Activated naive CD8-positive, alpha-beta T cell treated with anti-CD3 and anti-CD28 coated beads, Interleukin-2, amount 50 U/mL, for 24 hours (primary cell): ENCODE measurements around the gene BBS2.
"Not testable (repeated sequence)": the region's sequence is repeated elsewhere in the genome, so short reads cannot be mapped to it uniquely, and the experiment has no call there.

Source experiments
- ATAC-seq: fragments of 150-1000 bp; cut with Tn5 transposase; one replicate; pipeline ENCODE4 v1.10.0; 2021
- DNase-seq: peaks from one replicate; pipeline ENCODE4 v3.0.0; 2021
- H3K27ac Mint-ChIP-seq: one replicate; pipeline ENCODE4 v1.8.0; 2021; ENCODE audit warnings: mild to moderate bottlenecking, mixed read lengths
- H3K27me3 Mint-ChIP-seq: one replicate; pipeline ENCODE4 v1.8.0; 2021; ENCODE audit warnings: mixed read lengths
- H3K36me3 Mint-ChIP-seq: one replicate; pipeline ENCODE4 v1.8.0; 2021; ENCODE audit warnings: low read depth, mixed read lengths
- H3K4me1 Mint-ChIP-seq: one replicate; pipeline ENCODE4 v1.8.0; 2021; ENCODE audit warnings: mixed read lengths
- H3K4me3 Mint-ChIP-seq: one replicate; pipeline ENCODE4 v1.8.0; 2021; ENCODE audit warnings: mild to moderate bottlenecking, moderate library complexity, mixed read lengths
- H3K9me3 Mint-ChIP-seq: one replicate; pipeline ENCODE4 v1.8.0; 2021; ENCODE audit warnings: mixed read lengths

The BBS2 gene

DNA sequence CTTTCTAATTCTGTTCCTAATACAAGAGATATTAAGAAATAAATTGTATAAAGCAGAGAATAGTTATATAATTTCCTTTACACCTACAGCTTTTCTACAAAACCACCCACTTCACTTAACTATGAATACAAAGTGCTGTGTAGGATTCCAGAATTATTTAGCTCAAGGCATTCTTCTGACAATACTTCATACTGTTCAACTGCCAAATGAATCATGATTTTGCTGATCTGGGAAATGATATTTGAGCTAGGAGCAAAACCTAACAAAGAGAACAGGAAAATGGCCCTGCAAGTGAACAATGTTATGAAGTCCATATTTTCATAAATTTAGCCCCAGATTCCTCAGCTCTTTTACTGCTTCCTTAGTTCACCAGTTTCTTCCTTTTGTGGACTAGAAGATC, 12.9 kb downstream of the BBS2 start:
- Mint-ChIP-seq H3K27me3 (no peaks in the 10 kb centered on the region), H3K9me3 (no peaks in the 10 kb centered on the region), H3K36me3 (peaks cover 20% of the 10 kb centered on the region), H3K27ac (no peak overlapping the region), H3K4me1 (no peaks in the 10 kb centered on the region), H3K4me3 (no peak overlapping the region)
- ATAC-seq (no peak), DNase-seq (no peak)

DNA sequence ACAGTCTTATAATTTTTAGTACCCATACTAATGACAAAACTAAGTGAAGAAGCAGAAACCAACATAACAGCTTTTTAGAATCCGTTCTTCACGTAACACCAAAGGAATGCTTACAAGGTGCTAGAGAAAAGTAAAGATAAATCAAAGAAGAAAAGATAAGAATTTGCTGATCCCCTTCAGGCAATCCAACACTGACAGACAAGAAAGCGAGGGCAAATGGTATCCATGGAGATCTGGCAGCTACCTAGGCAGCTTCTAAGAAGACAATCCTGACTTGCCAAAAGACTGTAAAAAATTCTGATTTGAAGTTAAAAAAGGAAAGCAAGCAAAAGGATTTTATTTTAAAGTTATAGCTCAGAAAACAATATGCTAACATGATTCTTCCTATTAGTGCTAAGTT, 14.6 kb downstream of the BBS2 start:
- Mint-ChIP-seq H3K36me3 (peaks cover 24% of the 10 kb centered on the region), H3K27me3 (no peaks in the 10 kb centered on the region), H3K4me3 (no peak overlapping the region), H3K9me3 (no peaks in the 10 kb centered on the region), H3K27ac (no peak overlapping the region), H3K4me1 (peaks cover 8% of the 10 kb centered on the region)
- DNase-seq (no peak), ATAC-seq (no peak)

DNA sequence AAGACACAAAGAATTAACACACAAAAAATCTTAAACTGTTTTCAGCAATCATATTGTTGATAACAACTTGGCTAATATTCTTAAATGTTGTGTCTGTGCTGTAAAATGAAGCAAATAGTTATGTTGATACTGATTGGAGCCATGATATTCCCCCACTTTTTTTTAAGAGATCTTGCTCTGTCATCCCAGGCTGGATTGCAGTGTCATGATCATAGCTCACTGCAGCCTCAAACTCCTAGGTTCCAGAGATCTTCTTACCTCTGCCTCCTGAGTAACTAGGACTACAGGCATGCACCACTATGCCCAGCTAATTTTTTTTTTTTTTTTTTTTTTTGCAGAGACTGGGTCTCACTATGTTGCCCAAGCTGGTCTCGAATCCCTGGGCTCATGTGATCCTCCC, 26.0 kb downstream of the BBS2 start:
- peaks cover 15% of the 10 kb centered on the region for H3K36me3 Mint-ChIP-seq
- H3K27me3 Mint-ChIP-seq, result no peaks in the 10 kb centered on the region
- no peaks in the 10 kb centered on the region for H3K9me3 Mint-ChIP-seq
- H3K27ac Mint-ChIP-seq, result no peak overlapping the region
- peaks cover 4% of the 10 kb centered on the region for H3K4me1 Mint-ChIP-seq
- no peak overlapping the region for H3K4me3 Mint-ChIP-seq
- ATAC-seq (no peak), DNase-seq (no peak)

DNA sequence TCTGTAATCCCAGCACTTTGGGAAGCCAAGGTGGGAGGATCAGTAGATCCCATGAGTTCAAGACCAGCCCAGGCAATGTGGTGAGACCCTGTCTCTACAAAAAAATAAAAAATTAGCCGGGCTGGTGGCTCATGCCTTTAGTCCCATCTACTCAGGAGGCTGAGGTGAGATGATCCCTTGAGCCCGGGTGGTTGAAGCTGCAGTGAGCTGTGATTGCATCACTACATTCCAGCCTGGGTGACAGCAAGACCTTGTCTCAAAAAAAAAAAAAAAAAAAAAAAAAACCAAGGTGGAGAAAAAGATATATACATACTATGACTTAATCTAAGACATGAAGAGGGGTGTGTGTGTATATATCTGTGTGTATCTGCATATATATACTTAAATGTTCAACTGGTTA, 26.7 kb downstream of the BBS2 start:
- DNase-seq (no peak), ATAC-seq (no peak)
- Mint-ChIP-seq H3K27ac (no peak overlapping the region), H3K27me3 (no peaks in the 10 kb centered on the region), H3K4me3 (no peak overlapping the region), H3K9me3 (no peaks in the 10 kb centered on the region), H3K36me3 (peaks cover 12% of the 10 kb centered on the region), H3K4me1 (peaks cover 4% of the 10 kb centered on the region)

DNA sequence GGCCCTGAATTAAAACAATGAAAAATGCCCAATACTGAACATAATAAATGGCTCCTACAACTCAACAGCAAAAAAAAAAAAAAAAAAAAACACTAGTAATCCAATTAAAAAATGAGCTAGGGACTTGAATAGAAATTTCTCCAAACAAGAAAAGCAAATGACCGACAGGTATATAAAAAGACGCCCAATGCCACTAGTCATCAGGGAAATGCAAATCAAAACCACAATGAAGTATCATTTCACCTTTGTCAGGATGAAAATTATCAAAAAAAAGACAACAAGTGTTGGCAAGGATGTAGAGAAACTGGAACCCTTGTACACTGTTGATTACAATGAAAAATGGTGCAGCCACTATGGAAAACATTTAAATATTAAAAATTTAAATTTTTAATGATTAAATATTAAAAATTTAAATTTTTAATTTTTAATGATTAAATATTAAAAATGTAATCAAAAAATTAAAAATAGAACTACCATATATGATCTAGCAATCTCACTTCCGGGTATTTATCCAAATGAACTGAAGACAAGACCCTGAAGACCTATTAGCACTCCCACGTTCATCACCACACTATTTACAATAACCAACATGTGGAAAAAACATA, 28.1 kb downstream of the BBS2 start:
- Mint-ChIP-seq H3K27ac (no peak overlapping the region), H3K4me3 (no peak overlapping the region), H3K9me3 (no peaks in the 10 kb centered on the region), H3K36me3 (peaks cover 7% of the 10 kb centered on the region), H3K27me3 (no peaks in the 10 kb centered on the region), H3K4me1 (peaks cover 4% of the 10 kb centered on the region)
- DNase-seq, result no peak
- ATAC-seq, result no peak

DNA sequence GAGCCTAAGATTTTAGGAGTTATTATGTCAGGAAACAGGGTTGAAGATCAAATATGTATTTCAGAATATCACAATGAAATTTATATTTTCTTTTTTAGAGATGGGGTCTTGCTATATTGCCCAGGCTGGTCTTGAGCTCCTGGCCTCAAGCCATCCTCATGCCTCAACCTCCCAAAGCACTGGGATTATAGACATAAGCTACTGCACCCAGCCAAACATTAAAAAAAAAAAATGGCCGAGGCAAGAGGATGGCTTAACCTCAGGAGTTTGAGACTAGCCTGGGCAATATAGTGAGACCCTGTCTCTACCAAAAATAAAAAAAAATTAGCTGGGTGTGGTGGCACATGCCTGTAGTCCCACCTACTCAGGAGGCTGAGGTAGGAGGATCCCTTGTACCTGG, 31.0 kb downstream of the BBS2 start:
- not testable (repeated sequence) for H3K27ac Mint-ChIP-seq, H3K4me3 Mint-ChIP-seq, H3K9me3 Mint-ChIP-seq, DNase-seq, H3K4me1 Mint-ChIP-seq, ATAC-seq, H3K27me3 Mint-ChIP-seq
- H3K36me3 Mint-ChIP-seq, result peaks cover 15% of the 10 kb centered on the region

DNA sequence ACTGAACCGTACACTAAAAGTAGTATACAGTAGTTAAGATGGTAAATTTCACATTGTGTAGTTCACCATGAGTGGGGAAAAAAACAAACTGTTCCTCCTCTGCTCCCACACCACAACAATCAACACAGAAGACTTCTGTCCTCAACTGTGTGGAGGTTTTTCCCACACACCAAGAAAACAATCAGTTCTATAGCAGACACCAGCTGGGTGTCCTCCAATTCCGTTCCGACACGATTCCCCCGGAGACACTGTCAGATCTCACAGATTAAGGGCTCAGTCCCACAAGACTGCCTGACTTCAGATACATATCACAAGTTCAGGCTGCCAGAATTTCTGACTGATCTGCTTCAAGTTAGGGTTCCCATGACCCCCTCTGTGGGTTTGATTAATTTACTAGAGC, 31.8 kb downstream of the BBS2 start:
- Mint-ChIP-seq H3K4me1 (peaks cover 4% of the 10 kb centered on the region), H3K9me3 (peaks cover 4% of the 10 kb centered on the region), H3K27me3 (no peaks in the 10 kb centered on the region), H3K4me3 (no peak overlapping the region), H3K27ac (no peak overlapping the region), H3K36me3 (peaks cover 17% of the 10 kb centered on the region)
- ATAC-seq, result no peak
- no peak for DNase-seq

DNA sequence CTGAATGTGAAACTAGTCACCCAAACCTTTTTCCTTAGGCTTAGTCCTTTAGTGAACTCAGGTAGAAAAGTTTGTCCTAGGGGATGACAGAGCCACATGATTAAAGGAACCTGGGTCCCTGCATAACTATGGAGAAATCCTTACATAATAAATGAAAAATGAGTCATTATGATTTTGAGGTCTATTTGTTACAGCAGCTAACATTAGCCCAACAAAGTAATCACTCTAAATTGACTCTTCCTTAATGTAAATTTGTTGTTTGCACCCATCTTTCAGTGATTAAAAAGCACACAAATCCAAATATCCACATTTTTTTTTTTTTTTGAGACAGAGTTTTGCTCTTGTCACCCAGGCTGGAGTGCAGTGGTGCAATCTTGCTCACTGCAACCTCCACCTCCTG, 36.4 kb downstream of the BBS2 start:
- no peak for ATAC-seq
- peaks cover 4% of the 10 kb centered on the region for H3K9me3 Mint-ChIP-seq
- peaks cover 21% of the 10 kb centered on the region for H3K36me3 Mint-ChIP-seq
- H3K4me3 Mint-ChIP-seq, result no peak overlapping the region
- no peaks in the 10 kb centered on the region for H3K27me3 Mint-ChIP-seq
- DNase-seq, result no peak
- peaks cover 7% of the 10 kb centered on the region for H3K4me1 Mint-ChIP-seq
- no peak overlapping the region for H3K27ac Mint-ChIP-seq

DNA sequence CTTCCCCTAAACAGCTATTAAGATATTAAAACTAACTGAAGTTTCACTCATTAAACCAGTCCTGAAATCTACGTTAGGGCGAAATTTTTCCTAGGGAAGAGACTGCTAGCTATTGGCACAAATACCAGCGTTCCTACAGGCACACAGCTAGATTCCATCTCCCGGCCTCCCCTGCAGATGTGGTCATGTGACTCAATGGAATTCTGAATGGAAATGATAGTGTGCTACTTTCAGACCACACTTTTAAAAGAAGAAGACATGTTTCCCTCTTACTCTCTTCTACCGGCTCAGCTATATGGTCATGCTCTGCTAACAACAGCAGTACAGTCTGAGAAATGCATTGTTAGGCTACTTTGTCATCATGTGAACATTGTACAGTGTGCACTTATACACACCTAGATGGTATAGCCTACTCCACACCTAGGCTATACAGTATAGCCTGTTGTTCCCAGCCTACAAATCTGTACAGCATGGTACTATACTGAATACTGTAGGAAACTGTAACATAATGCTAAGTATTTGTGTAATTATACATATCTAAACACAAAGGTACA, 37.1 kb downstream of the BBS2 start:
- ATAC-seq (no peak), DNase-seq (no peak)
- Mint-ChIP-seq H3K4me1 (peaks cover 11% of the 10 kb centered on the region), H3K4me3 (no peak overlapping the region), H3K27me3 (no peaks in the 10 kb centered on the region), H3K36me3 (peaks cover 22% of the 10 kb centered on the region), H3K27ac (peak overlapping the region; percentile 31), H3K9me3 (peaks cover 4% of the 10 kb centered on the region)

DNA sequence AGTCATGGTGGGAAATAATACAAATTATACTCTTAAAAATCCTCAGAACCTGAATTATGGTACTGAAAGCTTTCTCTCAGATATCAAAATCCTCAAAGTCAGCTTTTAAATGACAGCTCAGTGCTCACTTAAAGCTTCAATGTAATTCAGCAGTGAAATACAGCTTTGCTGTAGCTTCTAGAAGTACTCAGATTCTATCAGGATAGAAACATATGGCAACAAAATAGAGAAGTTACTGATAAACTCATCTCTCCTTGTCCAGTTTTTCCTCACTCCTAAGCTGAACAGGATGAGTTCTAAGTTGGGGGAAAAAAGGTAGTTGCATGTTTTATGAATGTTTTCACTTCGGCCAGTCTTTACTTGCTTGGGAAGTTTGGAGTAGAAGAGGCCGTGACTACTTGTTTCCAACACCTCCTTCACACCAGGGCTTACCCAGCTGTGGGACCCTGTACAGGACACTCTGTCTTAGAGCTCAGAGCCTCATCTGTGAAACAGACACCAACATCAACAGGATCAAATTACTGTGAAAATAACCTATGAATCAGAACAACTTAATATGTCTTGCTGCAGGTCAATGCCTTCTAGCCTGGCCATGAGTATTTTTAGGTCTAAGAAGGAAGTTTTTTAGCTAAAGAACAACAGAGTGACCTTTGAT, 38.2 kb downstream of the BBS2 start:
- Mint-ChIP-seq H3K36me3 (peaks cover 33% of the 10 kb centered on the region), H3K9me3 (peaks cover 3% of the 10 kb centered on the region), H3K4me3 (no peak overlapping the region), H3K4me1 (peaks cover 20% of the 10 kb centered on the region), H3K27me3 (no peaks in the 10 kb centered on the region), H3K27ac (peak overlapping the region; percentile 66)
- no peak for ATAC-seq
- DNase-seq, result no peak

DNA sequence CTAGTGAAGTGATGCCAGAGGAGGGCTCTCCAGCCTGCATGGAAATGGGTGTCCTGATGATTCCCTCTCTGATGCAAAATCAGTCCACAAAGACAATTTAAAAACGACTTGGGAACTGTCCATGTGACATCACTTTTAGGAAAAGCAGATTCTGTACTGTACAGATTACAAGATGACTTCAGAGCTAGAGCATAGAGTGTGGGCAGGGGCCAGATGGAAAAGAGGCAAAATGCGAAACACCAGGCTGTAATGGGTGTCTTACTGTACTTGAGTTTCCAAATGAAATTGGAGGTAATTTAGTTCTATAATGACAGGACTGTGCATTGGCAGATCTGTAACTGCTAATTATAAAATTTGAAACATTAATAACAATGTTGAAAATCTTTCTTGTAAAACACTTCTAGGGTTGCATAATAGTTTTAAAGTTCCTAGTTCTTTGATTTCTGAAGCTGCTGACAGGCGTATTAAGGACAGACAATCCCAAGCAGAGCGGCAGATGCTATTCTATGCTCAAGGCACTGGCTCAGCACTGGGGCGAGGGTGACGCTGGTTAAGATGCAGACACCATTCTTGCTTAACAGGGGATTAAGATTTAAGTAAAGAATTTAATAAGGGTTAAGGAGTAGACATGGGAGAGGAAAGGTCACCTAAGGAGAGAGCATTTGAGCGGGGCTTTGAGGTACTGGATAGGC, 38.9 kb downstream of the BBS2 start:
- Mint-ChIP-seq H3K4me3 (no peak overlapping the region), H3K4me1 (peaks cover 23% of the 10 kb centered on the region), H3K36me3 (peaks cover 37% of the 10 kb centered on the region), H3K9me3 (no peaks in the 10 kb centered on the region), H3K27me3 (no peaks in the 10 kb centered on the region), H3K27ac (no peak overlapping the region)
- no peak for ATAC-seq
- DNase-seq, result no peak

DNA sequence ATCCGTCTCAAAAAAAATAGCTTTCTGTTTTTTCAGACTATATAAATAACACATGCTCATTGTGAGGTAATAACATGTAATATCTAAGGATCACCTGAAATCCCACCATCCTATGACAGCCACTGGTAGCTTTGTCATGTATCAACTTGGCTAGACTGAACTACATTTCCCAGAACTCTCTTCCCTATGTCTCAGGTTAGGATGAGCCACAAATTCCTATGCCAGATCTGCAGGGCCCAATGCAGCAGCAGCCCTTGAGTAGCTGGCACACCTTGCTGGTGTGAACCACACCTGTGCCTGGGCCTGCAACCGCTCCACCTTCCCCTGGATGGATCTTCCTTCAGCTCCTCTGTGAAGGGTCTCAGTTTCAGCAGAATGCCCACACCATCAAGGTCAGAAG, 40.4 kb downstream of the BBS2 start:
- ATAC-seq, result no peak
- no peaks in the 10 kb centered on the region for H3K27me3 Mint-ChIP-seq
- H3K4me1 Mint-ChIP-seq, result peaks cover 23% of the 10 kb centered on the region
- no peak for DNase-seq
- no peak overlapping the region for H3K4me3 Mint-ChIP-seq
- no peaks in the 10 kb centered on the region for H3K9me3 Mint-ChIP-seq
- H3K27ac Mint-ChIP-seq, result peak overlapping the region; percentile 33
- peaks cover 42% of the 10 kb centered on the region for H3K36me3 Mint-ChIP-seq

DNA sequence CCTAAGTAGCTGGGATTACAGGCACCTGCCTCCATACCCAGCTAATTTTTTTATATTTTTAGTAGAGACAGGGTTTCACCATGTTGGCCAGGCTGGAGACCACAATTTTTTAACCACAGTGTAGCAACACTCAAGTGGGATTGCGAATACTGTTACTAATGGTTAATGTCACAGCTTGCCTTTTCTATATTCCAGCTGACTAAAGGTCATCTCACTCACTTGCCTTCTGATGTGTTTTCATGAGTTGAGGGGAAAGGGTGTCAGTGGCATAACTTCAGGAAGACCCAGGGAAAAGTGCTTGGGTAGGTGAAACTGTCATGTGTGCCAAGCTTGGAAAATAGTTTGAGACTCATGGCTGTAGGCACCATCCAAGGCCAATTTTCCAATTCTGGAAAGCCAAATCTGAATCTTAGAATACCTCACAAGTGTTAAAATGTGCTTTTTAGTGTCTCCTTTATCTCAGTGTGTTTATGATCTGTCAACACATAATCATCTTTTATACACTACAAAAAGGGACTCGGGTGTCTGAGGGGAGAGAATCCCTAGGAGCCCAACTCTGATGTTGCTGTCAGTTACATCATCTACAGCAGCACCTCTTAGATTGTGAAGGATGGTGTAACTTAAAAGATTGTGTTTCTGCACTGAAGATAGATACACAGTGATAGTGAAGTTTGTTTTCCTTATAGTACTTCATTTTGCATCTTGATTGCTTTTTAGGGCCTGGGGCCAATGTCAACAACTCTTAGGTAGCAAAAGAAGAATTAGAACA, 41.4 kb downstream of the BBS2 start:
- Mint-ChIP-seq H3K4me1 (peaks cover 23% of the 10 kb centered on the region), H3K27ac (peak overlapping the region; percentile 60), H3K4me3 (no peak overlapping the region), H3K9me3 (no peaks in the 10 kb centered on the region), H3K27me3 (no peaks in the 10 kb centered on the region), H3K36me3 (peaks cover 41% of the 10 kb centered on the region)
- ATAC-seq (peak; percentile 60), DNase-seq (no peak)

DNA sequence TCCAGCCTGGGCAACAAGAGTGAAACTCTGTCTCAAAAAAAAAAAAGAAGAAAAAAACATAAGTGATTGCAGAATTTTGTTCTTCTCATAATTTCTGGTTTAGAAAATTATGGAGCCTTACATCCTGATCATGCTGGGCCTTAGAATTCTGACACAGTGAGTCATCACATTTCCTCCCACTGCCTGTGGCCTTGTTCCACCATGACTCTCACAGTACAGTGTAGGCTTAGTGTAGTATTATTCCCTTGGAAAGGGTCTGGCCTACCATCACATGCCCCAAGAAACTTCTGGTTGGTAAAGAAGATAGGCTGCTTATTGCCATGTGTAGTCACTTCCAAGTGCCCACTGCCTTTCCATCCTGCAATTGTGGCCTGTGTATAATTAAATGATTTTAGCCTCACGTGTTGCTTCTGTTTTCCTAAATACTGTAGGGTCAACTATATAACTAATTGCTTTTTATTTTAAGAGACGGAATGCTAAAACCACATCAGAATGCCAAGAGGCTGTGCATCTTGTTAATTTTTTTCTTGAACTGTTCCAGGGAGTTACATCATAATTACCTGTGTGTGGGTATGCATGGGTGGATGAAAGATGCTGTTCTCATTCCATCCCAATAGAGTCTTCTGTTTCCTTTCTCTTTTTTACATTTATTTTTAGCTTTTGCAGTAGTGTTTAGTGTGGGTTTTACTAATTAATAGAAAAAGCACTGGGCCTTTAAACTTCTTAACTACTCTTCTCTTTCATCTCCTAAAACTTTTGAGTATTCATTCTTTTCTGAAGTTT, 42.5 kb downstream of the BBS2 start:
- DNase-seq (no peak), ATAC-seq (peak; percentile 88)
- Mint-ChIP-seq H3K4me3 (no peak overlapping the region), H3K4me1 (peaks cover 23% of the 10 kb centered on the region), H3K9me3 (no peaks in the 10 kb centered on the region), H3K27ac (peak overlapping the region; percentile 74), H3K27me3 (no peaks in the 10 kb centered on the region), H3K36me3 (peaks cover 44% of the 10 kb centered on the region)
